ENCODE measurements around the gene ZFP14.
"Not testable (repeated sequence)": the region's sequence is repeated elsewhere in the genome, so short reads cannot be mapped to it uniquely, and the experiment has no call there.

- TF ChIP-seq CTCF (conservative IDR thresholded peaks at IDR 0.05; ENCODE audit: low read depth, low read length); POLR2A (IDR thresholded peaks at IDR 0.05; ENCODE audit: low read depth, low read length); USF2 (IDR thresholded peaks at IDR 0.05; ENCODE audit: low read depth, low read length); SMC3 (IDR thresholded peaks at IDR 0.05; ENCODE audit: low read depth, low read length); ELK1 (IDR thresholded peaks at IDR 0.05; ENCODE audit: borderline replicate concordance, low read depth, low read length); RAD21 (IDR thresholded peaks at IDR 0.05; ENCODE audit: low read length); RCOR1 (IDR thresholded peaks at IDR 0.05; ENCODE audit: insufficient replicate concordance, low read length); CHD1 (IDR thresholded peaks at IDR 0.05; ENCODE audit: low read depth, low read length); MXI1 (IDR thresholded peaks at IDR 0.05; ENCODE audit: borderline replicate concordance, low read depth, low read length); MAZ (IDR thresholded peaks at IDR 0.05; ENCODE audit: borderline replicate concordance, low read depth, low read length); CEBPB (IDR thresholded peaks at IDR 0.05; ENCODE audit: low read depth, low read length); RFX5 (IDR thresholded peaks at IDR 0.05; ENCODE audit: low read depth, low read length): not testable (repeated sequence)
Measured at GRCh38 chr19:36315164-36315563, 63.8 kb downstream of the ZFP14 start.

Data from IMR-90 (cell line).